ENCODE data around the gene ARAP1.

ARAP1 gene

GRCh38 chr11:72730737-72731136 lies 21.5 kb downstream of the ARAP1 start:
- TF ChIP-seq POU2F2 (IDR thresholded peaks at IDR 0.05; ENCODE audit: low read depth, low read length) (no peak), SPI1 (IDR thresholded peaks at IDR 0.05; ENCODE audit: low read depth, low read length) (no peak), POLR2A (IDR thresholded peaks at IDR 0.05; ENCODE audit: low read depth, low read length) (no peak), POLR2AphosphoS5 (IDR thresholded peaks at IDR 0.05; ENCODE audit: low read depth, low read length) (no peak), TAF1 (IDR thresholded peaks at IDR 0.05; ENCODE audit: low read depth, low read length) (no peak), PAX5 (IDR thresholded peaks at IDR 0.05; ENCODE audit: insufficient read depth, low read length, severe bottlenecking) (no peak)
- no peak for DNase-seq (ENCODE audit: insufficient read length, low spot score)
- FAIRE-seq = no peak

- FAIRE-seq (no peak), DNase-seq (ENCODE audit: insufficient read length, low spot score) (no peak)
- no peak for TF ChIP-seq SPI1 (IDR thresholded peaks at IDR 0.05; ENCODE audit: low read depth, low read length)
- TF ChIP-seq POLR2A (IDR thresholded peaks at IDR 0.05; ENCODE audit: low read depth, low read length) = no peak
- TF ChIP-seq POLR2AphosphoS5 (IDR thresholded peaks at IDR 0.05; ENCODE audit: low read depth, low read length) = no peak
- TF ChIP-seq TAF1 (IDR thresholded peaks at IDR 0.05; ENCODE audit: low read depth, low read length) = no peak
- no peak for TF ChIP-seq POU2F2 (IDR thresholded peaks at IDR 0.05; ENCODE audit: low read depth, low read length)
- no peak for TF ChIP-seq PAX5 (IDR thresholded peaks at IDR 0.05; ENCODE audit: insufficient read depth, low read length, severe bottlenecking)
Measured at GRCh38 chr11:72730243-72730642, 22.0 kb downstream of the ARAP1 start.

GRCh38 chr11:72727521-72727920 lies 24.7 kb downstream of the ARAP1 start:
- TF ChIP-seq POU2F2 (IDR thresholded peaks at IDR 0.05; ENCODE audit: low read depth, low read length) (no peak), TAF1 (IDR thresholded peaks at IDR 0.05; ENCODE audit: low read depth, low read length) (no peak), SPI1 (IDR thresholded peaks at IDR 0.05; ENCODE audit: low read depth, low read length) (peak; percentile 39; the same call in 1 of the 2 replicates)
- DNase-seq (ENCODE audit: insufficient read length, low spot score) = no peak
- FAIRE-seq = no peak

GRCh38 chr11:72726266-72727220 lies 25.7 kb downstream of the ARAP1 start:
- DNase-seq (ENCODE audit: insufficient read length, low spot score) (no peak), FAIRE-seq (no peak)
- TF ChIP-seq POLR2AphosphoS5 (IDR thresholded peaks at IDR 0.05; ENCODE audit: low read depth, low read length) = no peak
- no peak for TF ChIP-seq TAF1 (IDR thresholded peaks at IDR 0.05; ENCODE audit: low read depth, low read length)
- no peak for TF ChIP-seq POU2F2 (IDR thresholded peaks at IDR 0.05; ENCODE audit: low read depth, low read length)
- TF ChIP-seq SPI1 (IDR thresholded peaks at IDR 0.05; ENCODE audit: low read depth, low read length) = no peak
- no peak for TF ChIP-seq POLR2A (IDR thresholded peaks at IDR 0.05; ENCODE audit: low read depth, low read length)
- TF ChIP-seq PAX5 (IDR thresholded peaks at IDR 0.05; ENCODE audit: insufficient read depth, low read length, severe bottlenecking) = no peak

- FAIRE-seq (no peak), DNase-seq (ENCODE audit: insufficient read length, low spot score) (no peak)
- TF ChIP-seq POLR2AphosphoS5 (IDR thresholded peaks at IDR 0.05; ENCODE audit: low read depth, low read length) (no peak), PAX5 (IDR thresholded peaks at IDR 0.05; ENCODE audit: insufficient read depth, low read length, severe bottlenecking) (no peak), SPI1 (IDR thresholded peaks at IDR 0.05; ENCODE audit: low read depth, low read length) (no peak), POU2F2 (IDR thresholded peaks at IDR 0.05; ENCODE audit: low read depth, low read length) (no peak), POLR2A (IDR thresholded peaks at IDR 0.05; ENCODE audit: low read depth, low read length) (no peak), TAF1 (IDR thresholded peaks at IDR 0.05; ENCODE audit: low read depth, low read length) (no peak)
Measured at GRCh38 chr11:72725724-72726028, 26.5 kb downstream of the ARAP1 start.

GRCh38 chr11:72724851-72725723 lies 27.1 kb downstream of the ARAP1 start:
- TF ChIP-seq SPI1 (IDR thresholded peaks at IDR 0.05; ENCODE audit: low read depth, low read length) = no peak
- TF ChIP-seq TAF1 (IDR thresholded peaks at IDR 0.05; ENCODE audit: low read depth, low read length) = no peak
- no peak for TF ChIP-seq PAX5 (IDR thresholded peaks at IDR 0.05; ENCODE audit: insufficient read depth, low read length, severe bottlenecking)
- no peak for TF ChIP-seq POLR2AphosphoS5 (IDR thresholded peaks at IDR 0.05; ENCODE audit: low read depth, low read length)
- TF ChIP-seq POLR2A (IDR thresholded peaks at IDR 0.05; ENCODE audit: low read depth, low read length) = no peak
- no peak for TF ChIP-seq POU2F2 (IDR thresholded peaks at IDR 0.05; ENCODE audit: low read depth, low read length)
- FAIRE-seq = peak; percentile 66
- peak; percentile 63 for DNase-seq (ENCODE audit: insufficient read length, low spot score)

DNA sequence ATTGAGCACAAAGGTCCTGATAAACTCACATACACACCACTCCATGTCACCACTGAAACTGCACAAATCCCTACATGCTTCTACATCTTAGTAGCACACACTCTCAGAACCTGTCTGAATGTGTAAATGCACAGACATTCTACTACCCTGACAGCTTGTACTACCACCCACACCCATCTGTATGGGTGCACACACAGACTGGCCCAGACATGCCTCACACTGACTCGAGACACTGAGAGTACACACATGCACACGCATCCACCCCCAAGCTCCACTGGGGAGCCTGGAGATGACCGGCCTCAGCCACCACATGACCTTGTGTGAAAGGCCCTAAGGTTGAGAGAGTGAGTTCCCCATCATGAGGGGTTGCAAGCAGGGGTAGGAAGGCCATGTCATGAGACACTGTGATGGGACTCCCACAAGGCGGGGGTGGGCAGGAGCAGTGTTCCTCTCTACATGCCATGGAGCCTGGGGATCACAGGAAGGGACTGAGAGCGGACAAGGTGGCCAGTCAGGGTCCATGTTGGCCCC lies 28.1 kb downstream of the ARAP1 start:
- peak; percentile 31 for FAIRE-seq
- TF ChIP-seq PAX5 (IDR thresholded peaks at IDR 0.05; ENCODE audit: insufficient read depth, low read length, severe bottlenecking) (no peak), POU2F2 (IDR thresholded peaks at IDR 0.05; ENCODE audit: low read depth, low read length) (no peak), TAF1 (IDR thresholded peaks at IDR 0.05; ENCODE audit: low read depth, low read length) (no peak), SPI1 (IDR thresholded peaks at IDR 0.05; ENCODE audit: low read depth, low read length) (no peak), POLR2A (IDR thresholded peaks at IDR 0.05; ENCODE audit: low read depth, low read length) (no peak), POLR2AphosphoS5 (IDR thresholded peaks at IDR 0.05; ENCODE audit: low read depth, low read length) (no peak)

GRCh38 chr11:72723508-72723907 lies 28.7 kb downstream of the ARAP1 start:
- no peak for TF ChIP-seq SPI1 (IDR thresholded peaks at IDR 0.05; ENCODE audit: low read depth, low read length)
- FAIRE-seq (no peak), DNase-seq (ENCODE audit: insufficient read length, low spot score) (no peak)

More for the DNA sequence above, 28.1 kb downstream of the ARAP1 start:
- DNase-seq (ENCODE audit: insufficient read length, low spot score) = no peak

DNA sequence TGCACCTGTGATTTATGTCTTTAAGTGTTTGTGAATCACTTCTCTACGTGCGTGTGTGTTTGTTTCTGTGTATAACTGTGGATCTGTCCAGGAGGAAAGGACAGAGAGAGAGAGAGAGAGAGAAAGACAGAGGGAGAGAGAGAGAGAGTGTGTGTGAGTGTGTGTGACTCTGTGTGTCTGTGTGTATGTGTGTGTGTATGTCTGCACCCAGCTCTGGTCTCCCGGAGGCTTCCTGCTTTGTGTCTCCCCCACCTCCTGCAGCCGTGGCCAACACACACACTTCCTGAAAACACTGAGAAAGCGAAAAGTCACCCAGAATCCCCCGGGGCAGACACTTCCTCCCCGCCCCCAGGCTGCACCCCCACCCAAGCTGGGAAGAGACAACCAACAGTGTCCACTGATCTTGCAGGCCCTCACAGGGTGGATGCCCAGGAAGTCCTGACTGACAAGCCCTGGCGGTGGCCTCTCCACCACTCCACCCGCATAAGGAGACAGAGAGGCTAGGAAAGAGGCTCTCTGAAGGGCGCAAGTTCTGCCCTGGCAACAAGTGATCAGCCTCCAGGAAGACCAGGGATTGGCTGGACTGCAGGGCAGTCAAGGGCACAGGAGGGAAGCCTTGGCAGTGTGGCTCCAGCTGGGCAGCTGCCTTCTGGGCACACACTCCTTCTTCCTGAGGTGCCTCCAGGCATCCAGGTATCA lies 30.0 kb downstream of the ARAP1 start:
- FAIRE-seq (peak; percentile 98), DNase-seq (ENCODE audit: insufficient read length, low spot score) (peak; percentile 90)
- TF ChIP-seq SPI1 (IDR thresholded peaks at IDR 0.05; ENCODE audit: low read depth, low read length) = peak; percentile 80
- TF ChIP-seq PAX5 (IDR thresholded peaks at IDR 0.05; ENCODE audit: insufficient read depth, low read length, severe bottlenecking) = no peak
- peak; percentile 25; the same call in 1 of the 2 replicates for TF ChIP-seq TAF1 (IDR thresholded peaks at IDR 0.05; ENCODE audit: low read depth, low read length)
- TF ChIP-seq POU2F2 (IDR thresholded peaks at IDR 0.05; ENCODE audit: low read depth, low read length) = no peak
- peak; percentile 75 for TF ChIP-seq POLR2A (IDR thresholded peaks at IDR 0.05; ENCODE audit: low read depth, low read length)
- TF ChIP-seq POLR2AphosphoS5 (IDR thresholded peaks at IDR 0.05; ENCODE audit: low read depth, low read length) = peak; percentile 68; the same call in 1 of the 2 replicates
